Anterior cingulate cortex (tissue), 58 donors: Measurements from ENCODE around the gene ZNF93.
"Not testable (repeated sequence)": the region's sequence is repeated elsewhere in the genome, so short reads cannot be mapped to it uniquely, and the experiment has no call there.

Experiments used
- DNase-seq, 58 donors: peaks; one replicate each; lab custom pipeline; 2025; lab: John Stamatoyannopoulos, UW

ZNF93 gene

DNA sequence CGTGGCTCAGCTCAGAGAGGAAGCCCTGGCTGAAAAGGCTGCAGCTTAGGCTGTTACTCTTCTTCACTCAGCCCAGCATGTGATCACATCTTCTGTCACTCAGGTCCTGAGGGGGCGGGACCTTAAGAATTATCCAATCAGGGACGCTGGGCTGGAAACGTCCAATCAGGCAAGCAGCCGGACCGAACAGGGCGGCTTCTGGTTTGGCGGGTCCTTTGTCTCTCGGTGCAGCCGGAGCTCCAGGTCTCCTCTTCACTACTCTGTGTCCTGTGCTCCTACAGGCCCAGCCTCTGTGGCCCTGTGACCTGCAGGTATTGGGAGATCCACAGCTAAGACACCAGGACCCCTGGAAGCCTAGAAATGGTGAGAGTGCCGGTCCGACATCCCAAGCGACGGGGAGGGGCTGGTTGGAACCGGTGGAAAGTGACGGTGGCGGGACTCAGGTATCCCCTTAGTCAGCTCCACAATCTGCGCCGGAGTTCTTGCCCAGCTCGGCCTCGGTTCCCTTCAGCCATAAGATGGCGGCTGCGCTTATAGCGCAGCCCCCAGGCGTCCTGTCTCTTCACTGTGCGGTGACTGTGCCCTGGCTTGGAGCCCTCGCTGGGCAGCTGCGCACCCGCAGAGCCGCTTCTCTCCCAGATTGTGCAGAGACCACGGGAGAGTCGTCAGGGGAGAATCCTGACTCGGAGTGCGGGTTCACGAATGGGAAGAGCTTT lies at the start of gene ZNF93:
Gene ZNF93 (plus strand): TSS at position 218 of the 716 bp plus-strand sequence. CDS start 143 bp downstream, at position 361.
- peak; percentile 31 to 95 (median 86) for DNase-seq

DNA sequence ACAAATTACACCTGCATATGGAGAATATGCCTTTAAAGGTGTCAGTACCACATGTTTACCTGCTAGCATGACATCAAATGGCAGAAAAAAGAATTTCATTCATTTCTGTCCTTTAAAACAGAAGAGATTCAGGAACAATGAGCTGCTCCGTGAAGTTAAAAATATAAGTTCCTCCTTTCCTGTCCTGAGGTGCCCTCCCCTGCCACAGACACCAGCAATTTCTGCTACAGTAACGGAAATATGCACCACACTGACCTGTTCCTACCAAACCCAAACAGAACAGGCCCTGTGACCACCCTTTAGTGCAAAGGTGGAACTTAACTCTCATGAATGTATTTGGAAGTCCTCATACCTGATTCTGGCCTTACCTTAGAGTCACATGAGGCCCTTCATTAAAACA lies 49.0 kb upstream of the ZNF93 start:
- DNase-seq: not testable (repeated sequence)

DNA sequence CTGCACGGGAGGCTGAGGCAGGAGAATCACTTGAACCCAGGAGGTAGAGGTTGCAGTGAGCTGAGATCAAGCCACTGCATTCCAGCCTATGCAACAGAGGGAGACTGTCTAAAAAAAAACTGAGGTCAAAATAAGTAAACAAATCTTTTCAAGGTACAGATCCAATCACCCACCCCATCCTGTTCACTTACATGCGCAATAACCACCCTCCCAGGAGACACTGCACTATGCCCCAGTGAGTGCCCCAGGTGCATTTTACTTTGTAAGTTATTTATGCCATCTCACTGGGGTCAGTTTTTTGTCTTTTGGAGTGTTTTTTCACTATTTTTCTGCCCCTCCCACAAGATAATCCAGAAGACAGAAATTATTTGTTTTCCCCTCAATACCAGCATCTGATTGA lies 42.0 kb upstream of the ZNF93 start:
- no peak for DNase-seq

- DNase-seq: peak in 2 of 58 donors; percentile 1 to 13
Observed at GRCh38 chr19:19860756-19861390, 39.9 kb upstream of the ZNF93 start.

- DNase-seq: peak; percentile 75 to 98 (median 94)
Observed at GRCh38 chr19:19865750-19866610, 34.8 kb upstream of the ZNF93 start, which contains the start of gene ZNF253. ZNF253 (plus strand) TSS chr19:19865882; CDS start chr19:19865997, 115 bp downstream.

GRCh38 chr19:19866611-19867248 lies 34.0 kb upstream of the ZNF93 start:
- peak in 10 of 58 donors; percentile 1 to 24 (median 4) for DNase-seq

DNA sequence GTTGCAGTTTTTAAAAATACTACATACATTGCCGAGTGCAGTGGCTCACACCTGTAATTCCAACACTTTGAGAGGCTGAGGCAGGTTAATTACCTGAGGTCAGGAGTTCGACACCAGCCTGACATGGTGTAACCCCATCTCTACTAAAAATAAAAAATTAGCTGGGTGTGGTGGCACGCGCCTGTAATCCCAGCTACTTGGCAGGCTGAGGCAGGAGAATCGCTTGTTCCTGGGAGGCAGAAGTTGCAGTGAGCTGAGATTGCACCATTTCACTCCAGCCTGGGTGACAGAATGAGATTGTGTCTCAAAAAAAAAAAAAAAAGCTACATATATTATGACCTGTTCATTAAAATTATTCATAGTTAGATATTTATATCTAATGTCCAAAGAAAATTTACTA lies 30.7 kb upstream of the ZNF93 start:
- not testable (repeated sequence) for DNase-seq

DNA sequence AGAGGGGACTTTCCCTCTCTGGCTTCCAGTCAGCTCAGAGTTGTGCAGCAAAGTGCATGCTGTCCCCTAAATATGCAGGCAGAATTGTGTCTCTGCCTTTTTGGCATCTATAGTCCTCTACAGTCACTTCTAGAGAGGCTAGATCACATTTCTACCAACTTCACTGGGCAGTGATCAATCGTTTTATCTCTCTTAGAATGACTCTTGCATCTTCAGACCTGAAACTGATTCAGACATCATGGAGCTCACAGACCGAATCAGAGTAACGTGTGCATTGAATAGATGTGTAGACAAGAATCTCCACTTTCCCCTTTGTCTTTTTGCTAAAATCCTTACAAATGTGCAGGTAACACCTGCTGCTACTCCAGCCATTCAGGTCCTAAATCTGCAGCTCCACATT lies 28.8 kb upstream of the ZNF93 start:
- no peak for DNase-seq

- DNase-seq: no peak
Observed at GRCh38 chr19:19873381-19873780, 27.4 kb upstream of the ZNF93 start.

GRCh38 chr19:19877724-19878123 lies 23.0 kb upstream of the ZNF93 start:
- no peak for DNase-seq

DNA sequence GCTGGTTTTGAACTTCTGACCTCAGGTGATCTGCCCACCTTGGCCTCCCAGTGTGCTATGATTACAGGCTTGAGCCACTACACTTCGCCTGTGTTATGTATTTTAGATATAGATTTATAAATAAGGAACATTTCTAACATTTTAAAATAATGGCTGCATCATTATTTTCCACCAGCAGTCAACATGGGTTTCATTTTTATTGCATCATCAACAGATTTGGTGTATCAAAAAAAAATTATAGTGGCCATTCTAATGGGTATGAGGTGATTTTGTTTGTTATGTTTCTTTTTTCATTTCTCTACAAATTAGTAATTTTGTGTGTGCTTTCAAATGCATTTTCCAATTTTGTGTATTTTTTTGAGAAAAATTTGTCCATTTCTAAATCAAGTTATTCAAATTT lies 16.2 kb upstream of the ZNF93 start:
- no peak for DNase-seq

DNA sequence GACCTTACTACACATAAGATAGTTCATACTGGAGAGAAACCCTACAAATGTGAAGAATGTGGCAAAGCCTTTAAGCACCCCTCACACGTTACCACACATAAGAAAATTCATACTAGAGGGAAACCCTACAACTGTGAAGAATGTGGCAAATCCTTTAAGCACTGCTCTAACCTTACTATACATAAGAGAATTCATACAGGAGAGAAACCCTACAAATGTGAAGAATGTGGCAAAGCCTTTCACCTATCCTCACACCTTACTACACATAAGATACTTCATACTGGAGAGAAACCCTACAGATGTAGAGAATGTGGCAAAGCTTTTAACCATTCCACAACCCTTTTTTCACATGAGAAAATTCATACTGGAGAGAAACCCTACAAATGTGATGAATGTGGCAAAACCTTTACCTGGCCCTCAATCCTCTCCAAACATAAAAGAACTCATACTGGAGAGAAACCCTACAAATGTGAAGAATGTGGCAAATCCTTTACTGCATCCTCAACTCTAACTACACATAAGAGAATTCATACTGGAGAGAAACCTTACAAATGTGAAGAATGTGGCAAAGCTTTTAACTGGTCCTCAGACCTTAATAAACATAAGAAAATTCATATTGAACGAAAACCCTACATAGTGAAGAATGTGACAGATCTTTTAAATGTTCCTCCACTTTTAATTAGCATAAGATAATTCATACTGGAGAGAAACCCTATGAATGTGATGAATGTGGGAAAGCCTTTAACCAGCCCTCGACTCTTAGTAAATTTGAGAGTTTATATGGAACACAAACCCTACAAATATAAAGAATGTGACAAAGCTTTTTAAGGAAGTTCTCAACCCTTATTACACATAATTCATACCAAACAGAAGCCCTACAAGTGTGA lies 8.4 kb upstream of the ZNF93 start:
- not testable (repeated sequence) for DNase-seq

DNA sequence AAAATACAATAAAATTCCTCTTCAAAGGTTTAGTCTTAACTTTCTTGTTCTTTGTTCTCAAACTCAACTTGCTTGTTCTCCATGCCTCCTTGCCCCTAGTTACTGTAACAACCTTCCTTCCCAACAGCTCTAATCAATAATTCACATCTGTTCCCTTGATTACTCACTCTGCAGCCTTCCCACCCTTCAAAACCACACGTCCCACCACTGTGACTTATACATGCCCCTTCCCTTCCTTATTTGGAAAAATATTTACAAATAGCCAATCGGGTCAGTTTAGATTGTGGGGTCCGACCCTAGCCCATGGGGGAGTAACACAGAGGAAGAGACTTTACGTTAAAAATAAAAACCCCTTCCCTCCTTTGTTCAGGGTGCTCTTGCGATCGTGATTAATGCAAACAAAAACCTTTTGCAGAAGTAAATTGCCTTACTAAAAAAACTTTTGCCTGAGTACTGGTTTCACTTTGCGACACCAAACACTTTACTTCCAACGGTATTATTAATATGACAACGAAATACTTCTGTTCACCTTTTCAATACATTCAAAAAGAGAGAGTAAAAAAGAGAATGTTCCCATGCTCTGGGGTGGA lies 512 bp upstream of the ZNF93 start:
- no peak for DNase-seq

DNA sequence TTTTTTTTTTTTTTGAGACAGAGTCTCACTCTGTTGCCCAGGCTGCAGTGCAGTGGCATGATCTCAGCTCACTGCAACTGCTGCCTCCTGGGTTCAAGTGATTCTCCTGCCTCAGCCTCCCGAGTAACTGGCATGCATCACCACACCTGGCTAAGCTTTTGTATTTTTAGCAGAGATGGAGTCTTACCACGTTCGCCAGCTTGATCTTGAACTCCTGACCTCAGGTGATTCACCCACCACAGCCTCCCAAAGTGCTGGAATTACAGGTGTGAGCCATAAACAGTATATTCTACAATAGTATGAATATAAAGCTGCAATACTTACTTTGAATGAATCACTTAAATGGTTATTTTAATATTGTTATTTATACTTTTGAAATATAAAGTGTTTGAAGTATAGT lies 6.8 kb downstream of the ZNF93 start:
- DNase-seq: not testable (repeated sequence)

DNA sequence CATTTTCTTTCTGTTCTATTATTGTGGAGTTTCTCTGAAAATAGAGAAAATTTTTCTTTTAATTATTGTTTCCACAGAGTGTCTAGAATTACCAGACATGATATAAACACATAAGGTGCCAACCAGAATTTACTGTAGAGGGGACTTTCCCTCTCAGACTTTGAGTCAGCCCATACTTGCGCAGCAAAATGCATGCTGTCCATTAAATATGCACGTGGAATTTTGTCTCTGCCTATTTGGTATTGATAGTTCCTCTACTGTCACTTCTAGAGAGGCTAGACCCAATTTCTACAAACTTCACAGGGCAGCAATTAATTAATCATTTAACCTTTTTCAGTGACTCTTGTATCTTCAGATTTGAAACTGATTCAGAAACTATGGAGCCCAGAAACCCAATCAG lies 8.9 kb downstream of the ZNF93 start:
- no peak for DNase-seq

- no peak for DNase-seq
Observed at GRCh38 chr19:19911150-19911549, 10.4 kb downstream of the ZNF93 start.

- no peak for DNase-seq
Observed at GRCh38 chr19:19914596-19914995, 13.8 kb downstream of the ZNF93 start.

DNA sequence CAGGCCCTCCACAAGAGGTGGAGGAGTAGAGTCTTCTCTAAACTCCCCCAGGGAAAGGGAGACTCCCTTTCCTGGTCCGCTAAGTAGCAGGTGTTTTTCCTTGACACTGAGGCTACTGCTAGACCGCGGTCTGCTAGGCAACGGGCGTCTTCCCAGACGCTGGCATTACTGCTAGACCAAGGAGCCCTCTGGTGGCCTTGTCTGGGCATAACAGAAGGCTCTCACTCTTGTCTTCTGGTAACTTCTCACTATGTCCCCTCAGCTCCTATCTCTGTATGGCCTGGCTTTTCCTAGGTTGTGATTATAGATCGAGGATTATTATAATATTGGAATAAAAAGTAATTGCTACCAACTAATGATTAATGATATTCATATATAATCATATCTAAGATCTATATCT lies 29.7 kb downstream of the ZNF93 start:
- DNase-seq: peak in 44 of 58 donors; percentile 0 to 65 (median 6)
